Measurements from ENCODE around the gene ZCWPW1. TPM values are rescaled to one million over a fixed set of nuclear protein-coding genes. Genes with fewer than 3 reads are reported as not detected.

Gene ZCWPW1
- total RNA-seq, 4 donors from 2014 or later: 2.2 to 9.4 (median 4.8) TPM

- DNase-seq (ENCODE audit: low spot score in 2 of 2): no peak
- Histone ChIP-seq H3K9me3 (no peaks in the 10 kb centered on the region), H3K4me3 (no peak overlapping the region), H3K27me3 (no peaks in the 10 kb centered on the region), H3K27ac (no peak overlapping the region), H3K36me3 (peaks cover 19% of the 10 kb centered on the region), H3K4me1 (peaks cover 54% of the 10 kb centered on the region)
- WGBS: 86% methylated on average over 4 of the region's 4 CpGs
- TF ChIP-seq EP300 (IDR thresholded peaks at IDR 0.05) (no peak), POLR2AphosphoS5 (IDR thresholded peaks at IDR 0.05) (no peak), POLR2A (IDR thresholded peaks at IDR 0.05) (no peak), CTCF (IDR thresholded peaks at IDR 0.05) (no peak)
These were observed 4.7 kb upstream of the ZCWPW1 start for GRCh38 chr7:100433276-100433591.

GRCh38 chr7:100432621-100433275, 4.2 kb upstream of the ZCWPW1 start:
- H3K4me3 ChIP-seq: no peak overlapping the region
- peak overlapping the region; percentile 6 for H3K27ac ChIP-seq
- TF ChIP-seq POLR2AphosphoS5 (IDR thresholded peaks at IDR 0.05) (no peak), CTCF (IDR thresholded peaks at IDR 0.05) (no peak), POLR2A (IDR thresholded peaks at IDR 0.05) (no peak), EP300 (IDR thresholded peaks at IDR 0.05) (no peak)
- 76% methylated on average over 21 of the region's 21 CpGs for WGBS
- H3K4me1 ChIP-seq: peaks cover 58% of the 10 kb centered on the region
- no peaks in the 10 kb centered on the region for H3K27me3 ChIP-seq
- DNase-seq (ENCODE audit: low spot score in 2 of 2): no peak
- peaks cover 19% of the 10 kb centered on the region for H3K36me3 ChIP-seq
- H3K9me3 ChIP-seq: no peaks in the 10 kb centered on the region

- DNase-seq (ENCODE audit: low spot score in 2 of 2): no peak
- H3K9me3 ChIP-seq: no peaks in the 10 kb centered on the region
- peak overlapping the region; percentile 6 for H3K27ac ChIP-seq
- peaks cover 59% of the 10 kb centered on the region for H3K4me1 ChIP-seq
- H3K27me3 ChIP-seq: no peaks in the 10 kb centered on the region
- 90% methylated on average over 4 of the region's 4 CpGs for whole genome bisulfite sequencing
- TF ChIP-seq POLR2AphosphoS5 (IDR thresholded peaks at IDR 0.05): no peak
- no peak for TF ChIP-seq EP300 (IDR thresholded peaks at IDR 0.05)
- no peak for TF ChIP-seq POLR2A (IDR thresholded peaks at IDR 0.05)
- TF ChIP-seq CTCF (IDR thresholded peaks at IDR 0.05): no peak
- peaks cover 19% of the 10 kb centered on the region for H3K36me3 ChIP-seq
- no peak overlapping the region for H3K4me3 ChIP-seq
These were observed 3.5 kb upstream of the ZCWPW1 start for GRCh38 chr7:100432053-100432452.

- peaks cover 55% of the 10 kb centered on the region for H3K4me1 ChIP-seq
- 87% methylated on average over 16 of the region's 23 CpGs for WGBS
These were observed 2.8 kb upstream of the ZCWPW1 start for GRCh38 chr7:100431286-100431735.

More at GRCh38 chr7:100431286-100431735, 2.8 kb upstream of the ZCWPW1 start:
- TF ChIP-seq EP300 (IDR thresholded peaks at IDR 0.05) (no peak), CTCF (IDR thresholded peaks at IDR 0.05) (no peak), POLR2A (IDR thresholded peaks at IDR 0.05) (no peak), POLR2AphosphoS5 (IDR thresholded peaks at IDR 0.05) (no peak)
- Histone ChIP-seq H3K27me3 (no peaks in the 10 kb centered on the region), H3K36me3 (peaks cover 19% of the 10 kb centered on the region), H3K4me3 (peak overlapping the region; percentile 96), H3K27ac (no peak overlapping the region), H3K9me3 (no peaks in the 10 kb centered on the region)
- no peak for DNase-seq (ENCODE audit: low spot score in 2 of 2)
